Activated naive CD4-positive, alpha-beta T cell treated with anti-CD3 and anti-CD28 coated beads, Interleukin-2, amount 50 U/mL, for 72 hours (primary cell): Measurements from ENCODE around the gene COL27A1. TPM values are rescaled to one million over a fixed set of nuclear protein-coding genes. Genes with fewer than 3 reads are reported as not detected.
"Not testable (repeated sequence)": the region's sequence is repeated elsewhere in the genome, so short reads cannot be mapped to it uniquely, and the experiment has no call there.

Experiments
- ATAC-seq, 2 donors: fragments of 150-1000 bp; cut with Tn5 transposase; 2 replicates each; pipeline ENCODE4 v1.10.0; 2021; ENCODE audit warnings: mild to moderate bottlenecking in 2 of 2, moderate library complexity in 2 of 2
- DNase-seq, 2 donors: peaks; one replicate each; pipeline ENCODE4 v3.0.0; 2021 to 2022; ENCODE audit warnings: low spot score in 2 of 2
- H3K27ac Mint-ChIP-seq, 2 donors: one replicate each; pipeline ENCODE4 v1.8.0; 2022; ENCODE audit warnings: mild to moderate bottlenecking in 2 of 2, mixed read lengths in 2 of 2
- H3K36me3 Mint-ChIP-seq, 2 donors: one replicate each; pipeline ENCODE4 v1.8.0; 2022; ENCODE audit warnings: mixed read lengths in 2 of 2
- H3K9me3 Mint-ChIP-seq, 2 donors: one replicate each; pipeline ENCODE4 v1.8.0; 2022; ENCODE audit warnings: mixed read lengths in 2 of 2
- total RNA-seq, 2 donors: library from RNA; stranded (reverse); gene quantifications; one replicate each; pipeline ENCODE4 v1.2.3, GENCODE V29; 2022

Gene COL27A1
- total RNA-seq, 2 donors from 2014 or later, result 2.3 to 26.7 TPM

DNA sequence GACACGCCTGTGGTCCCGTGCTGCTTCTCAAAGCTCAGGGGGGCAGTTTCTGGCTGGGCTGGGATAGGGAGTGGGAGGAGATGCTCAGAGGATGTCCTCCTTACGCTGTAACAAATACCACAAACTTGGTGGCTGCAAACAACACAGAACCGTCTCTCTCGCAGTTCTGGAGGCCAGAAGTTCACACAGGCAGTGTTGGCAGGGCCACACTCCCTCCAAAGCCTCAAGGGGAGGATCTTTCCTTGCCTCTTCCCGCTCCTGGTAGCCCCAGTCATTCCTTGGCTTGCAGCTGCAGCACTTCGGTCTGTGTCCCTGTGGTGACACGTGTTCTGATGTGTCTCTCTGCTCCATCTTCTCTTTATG lies 157.2 kb downstream of the COL27A1 start:
- DNase-seq (peak in 1 of 2 donors; percentile 40), ATAC-seq (no peak)
- Mint-ChIP-seq H3K9me3 (no peaks in the 10 kb centered on the region), H3K27ac (no peak overlapping the region), H3K36me3 (peaks cover 0 to 6% of the 10 kb centered on the region in 2 donors)

DNA sequence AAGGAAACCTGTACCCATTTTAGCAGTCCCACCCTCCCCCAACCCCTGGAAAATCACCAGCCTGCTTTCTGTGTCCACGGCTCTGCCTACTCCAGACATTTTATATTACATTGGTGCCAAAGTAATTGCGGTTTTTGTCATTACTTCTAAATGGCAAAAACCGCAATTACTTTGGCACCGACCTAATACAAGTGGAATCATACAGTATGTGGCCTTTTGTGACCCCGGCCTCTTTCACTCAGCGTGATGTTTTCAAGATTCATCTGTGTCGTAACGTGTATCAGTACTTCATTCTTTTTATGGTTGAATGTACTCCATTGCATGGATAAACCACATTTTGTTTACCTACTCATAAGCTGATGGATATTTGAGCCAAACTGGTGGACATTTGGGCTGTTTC lies 157.8 kb downstream of the COL27A1 start:
- ATAC-seq (no peak), DNase-seq (no peak)
- no peaks in the 10 kb centered on the region for H3K9me3 Mint-ChIP-seq
- H3K36me3 Mint-ChIP-seq, result peaks cover 0 to 6% of the 10 kb centered on the region in 2 donors
- H3K27ac Mint-ChIP-seq, result no peak overlapping the region

DNA sequence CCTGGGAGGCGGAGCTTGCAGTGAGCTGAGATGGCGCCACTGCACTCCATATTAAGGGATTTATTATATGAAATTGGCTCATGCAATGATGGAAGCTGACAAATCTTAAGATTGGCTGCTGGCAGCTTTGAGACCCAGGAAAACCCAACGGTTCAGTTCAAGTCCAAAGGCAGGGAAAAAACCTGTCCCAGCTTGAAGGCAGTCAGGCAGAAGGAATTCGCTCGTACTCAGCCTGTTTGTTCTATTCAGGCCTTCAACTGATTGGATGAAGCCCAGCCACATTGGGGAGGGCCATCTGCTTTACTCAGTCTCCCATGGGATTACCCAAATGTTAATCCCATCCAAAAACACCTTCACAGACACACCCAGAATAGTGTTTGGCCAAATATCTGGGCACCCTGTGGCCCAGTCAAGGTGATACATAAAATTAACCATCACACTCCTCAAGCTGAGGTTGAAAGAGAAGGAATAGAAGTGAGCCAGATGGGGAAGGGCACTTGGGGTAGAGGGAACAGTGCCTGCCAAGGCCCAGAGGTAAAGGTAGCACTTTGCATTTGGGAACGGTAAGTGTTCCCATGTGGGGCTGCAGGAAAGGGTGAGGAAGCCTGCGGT lies 159.0 kb downstream of the COL27A1 start:
- DNase-seq (no peak), ATAC-seq (no peak)
- Mint-ChIP-seq H3K9me3 (no peaks in the 10 kb centered on the region), H3K27ac (no peak overlapping the region), H3K36me3 (peaks cover 0 to 6% of the 10 kb centered on the region in 2 donors)

DNA sequence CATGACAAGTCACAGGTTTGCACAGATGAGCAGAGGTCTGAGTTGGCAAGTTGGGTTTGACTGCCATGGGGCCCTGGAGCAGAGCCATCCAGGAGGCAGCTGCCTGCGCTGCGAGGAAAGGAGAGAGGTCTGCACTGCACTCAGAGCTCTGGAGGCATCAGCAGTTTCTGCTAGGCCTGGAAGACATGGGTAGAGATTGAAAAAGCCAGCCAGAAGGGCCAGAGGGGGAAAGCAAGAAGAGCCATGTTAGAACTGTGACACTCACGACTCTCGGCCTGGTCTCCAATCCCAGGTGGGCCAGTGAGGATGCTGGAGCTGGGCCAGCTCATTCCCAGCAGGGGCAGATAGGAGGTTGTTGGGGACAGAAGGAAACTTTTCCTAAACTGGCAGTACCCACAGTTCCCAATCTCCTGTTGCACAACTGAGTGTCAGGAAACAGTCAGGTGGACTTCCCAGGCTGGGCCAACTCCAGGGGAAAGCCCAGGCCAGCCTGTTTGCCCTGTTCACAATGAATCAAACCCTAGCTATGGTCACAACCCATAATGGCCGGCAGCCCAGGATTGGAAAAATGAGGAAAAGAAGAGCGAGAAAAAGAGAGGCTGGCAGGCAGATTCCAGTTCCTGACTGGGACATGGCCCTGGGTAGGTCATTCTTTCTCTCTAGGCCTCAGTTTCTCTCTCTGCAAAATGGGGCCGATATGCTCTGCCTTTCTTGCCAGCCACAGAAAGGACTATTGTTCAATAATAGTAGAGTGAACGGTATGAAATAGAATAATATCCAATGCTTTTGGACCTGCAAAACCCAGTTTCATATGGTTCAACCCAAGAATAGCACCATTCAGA lies 159.8 kb downstream of the COL27A1 start:
- Mint-ChIP-seq H3K36me3 (peaks cover 0 to 6% of the 10 kb centered on the region in 2 donors), H3K27ac (no peak overlapping the region), H3K9me3 (no peaks in the 10 kb centered on the region)
- ATAC-seq (no peak), DNase-seq (peak in 1 of 2 donors; percentile 28)

GRCh38 chr9:114315723-114316363 lies 160.5 kb downstream of the COL27A1 start:
- H3K36me3 Mint-ChIP-seq, result peaks cover 0 to 6% of the 10 kb centered on the region in 2 donors
- H3K9me3 Mint-ChIP-seq, result no peaks in the 10 kb centered on the region
- no peak overlapping the region for H3K27ac Mint-ChIP-seq
- DNase-seq (no peak), ATAC-seq (no peak)

- Mint-ChIP-seq H3K9me3 (no peaks in the 10 kb centered on the region), H3K36me3 (peaks cover 0 to 6% of the 10 kb centered on the region in 2 donors), H3K27ac (no peak overlapping the region)
- ATAC-seq (no peak), DNase-seq (peak in 1 of 2 donors; percentile 26)
These were observed 161.4 kb downstream of the COL27A1 start for GRCh38 chr9:114316605-114317230.

DNA sequence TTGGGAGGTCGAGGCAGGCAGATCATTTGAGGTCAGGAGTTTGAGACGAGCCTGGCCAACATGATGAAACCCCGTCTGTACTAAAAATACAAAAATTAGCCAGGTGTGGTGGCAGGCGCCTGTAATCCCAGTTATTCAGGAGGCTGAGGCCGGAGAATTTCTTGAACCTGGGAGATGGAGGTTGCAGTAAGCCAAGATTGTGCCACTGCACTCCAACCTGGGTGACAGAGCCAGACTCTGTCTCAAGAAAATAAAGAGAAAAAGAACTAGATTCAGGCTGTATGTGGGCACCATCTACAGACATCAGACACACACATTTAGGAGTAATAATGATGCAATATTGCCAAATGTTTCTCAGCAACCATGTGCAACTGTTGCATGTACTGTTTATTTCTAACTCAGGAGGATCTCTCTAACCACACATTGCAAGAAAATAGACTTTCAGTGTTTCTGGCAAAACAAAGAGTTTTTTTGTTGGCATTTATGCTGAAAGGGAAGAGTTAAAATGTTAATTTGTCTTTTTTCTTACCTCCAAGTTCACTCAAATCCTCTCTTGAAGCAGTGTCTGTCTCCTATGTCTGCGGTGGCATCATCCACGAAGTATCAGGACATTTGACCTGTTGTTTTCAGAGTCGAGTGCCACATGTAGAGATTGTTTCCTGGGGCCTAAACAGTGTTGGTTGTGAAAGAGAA lies 162.5 kb downstream of the COL27A1 start:
- DNase-seq, result no peak
- Mint-ChIP-seq H3K27ac (no peak overlapping the region), H3K36me3 (peaks cover 0 to 6% of the 10 kb centered on the region in 2 donors), H3K9me3 (no peaks in the 10 kb centered on the region)
- no peak for ATAC-seq

GRCh38 chr9:114318416-114318815 lies 163.1 kb downstream of the COL27A1 start:
- ATAC-seq (no peak), DNase-seq (peak in 1 of 2 donors; percentile 28)
- no peak overlapping the region for H3K27ac Mint-ChIP-seq
- H3K9me3 Mint-ChIP-seq, result no peaks in the 10 kb centered on the region
- peaks cover 0 to 6% of the 10 kb centered on the region in 2 donors for H3K36me3 Mint-ChIP-seq

DNA sequence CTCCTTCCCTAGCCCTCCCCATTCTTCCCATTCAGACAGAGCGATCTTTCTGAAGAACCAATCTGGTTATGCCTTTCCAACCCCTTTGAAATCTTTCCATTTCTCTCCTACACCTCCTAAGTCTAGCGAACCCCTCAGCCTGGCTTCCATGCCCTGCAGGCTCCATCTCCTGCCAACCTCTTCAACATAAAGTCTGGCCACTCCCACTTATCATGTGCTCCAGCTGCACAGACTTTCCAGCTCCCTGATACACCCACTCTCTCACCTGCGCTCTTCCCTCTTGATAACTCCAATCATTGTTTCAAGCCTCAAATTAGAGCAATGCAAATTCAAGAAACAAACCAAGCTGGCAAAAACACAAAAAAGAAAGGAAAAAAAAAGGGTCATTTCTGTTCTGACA lies 163.8 kb downstream of the COL27A1 start:
- DNase-seq, result no peak
- H3K27ac Mint-ChIP-seq, result no peak overlapping the region
- peaks cover 0 to 6% of the 10 kb centered on the region in 2 donors for H3K36me3 Mint-ChIP-seq
- H3K9me3 Mint-ChIP-seq, result no peaks in the 10 kb centered on the region
- ATAC-seq, result no peak

- peak; percentile 56 to 61 for ATAC-seq
- not testable (repeated sequence) for DNase-seq
These were observed 165.4 kb downstream of the COL27A1 start for GRCh38 chr9:114320710-114321109.

DNA sequence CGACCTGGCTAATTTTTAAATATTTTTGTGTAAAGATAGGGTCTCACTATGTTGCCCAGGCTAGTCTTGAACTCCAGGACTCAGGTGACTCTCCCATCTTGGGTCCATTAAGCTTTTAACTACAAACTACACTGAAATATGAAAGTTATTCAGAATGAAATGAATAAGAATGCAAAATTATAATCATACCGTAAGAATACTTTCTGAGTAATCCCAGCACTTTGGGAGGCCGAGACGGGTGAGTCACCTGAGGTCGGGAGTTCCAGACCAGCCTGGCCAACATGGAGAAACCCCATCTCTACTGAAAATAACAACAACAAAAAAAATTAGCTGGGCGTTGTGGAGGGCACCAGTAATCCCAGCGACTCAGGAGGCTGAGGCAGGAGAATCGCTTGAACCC lies 166.4 kb downstream of the COL27A1 start:
- no peaks in the 10 kb centered on the region for H3K9me3 Mint-ChIP-seq
- no peaks in the 10 kb centered on the region for H3K36me3 Mint-ChIP-seq
- ATAC-seq (peak; percentile 49 to 70), DNase-seq (peak; percentile 39 to 52)
- H3K27ac Mint-ChIP-seq, result peak overlapping the region in 1 of 2 donors; percentile 86

More at GRCh38 chr9:114320710-114321109, 165.4 kb downstream of the COL27A1 start:
- H3K9me3 Mint-ChIP-seq, H3K36me3 Mint-ChIP-seq: not testable (repeated sequence)
- H3K27ac Mint-ChIP-seq, result peak overlapping the region in 1 of 2 donors; percentile 44

GRCh38 chr9:114322160-114322818 lies 167.0 kb downstream of the COL27A1 start:
- not testable (repeated sequence) for H3K36me3 Mint-ChIP-seq, DNase-seq, H3K9me3 Mint-ChIP-seq
- peak overlapping the region in 1 of 2 donors; percentile 86 for H3K27ac Mint-ChIP-seq
- peak; percentile 8 to 11 for ATAC-seq

DNA sequence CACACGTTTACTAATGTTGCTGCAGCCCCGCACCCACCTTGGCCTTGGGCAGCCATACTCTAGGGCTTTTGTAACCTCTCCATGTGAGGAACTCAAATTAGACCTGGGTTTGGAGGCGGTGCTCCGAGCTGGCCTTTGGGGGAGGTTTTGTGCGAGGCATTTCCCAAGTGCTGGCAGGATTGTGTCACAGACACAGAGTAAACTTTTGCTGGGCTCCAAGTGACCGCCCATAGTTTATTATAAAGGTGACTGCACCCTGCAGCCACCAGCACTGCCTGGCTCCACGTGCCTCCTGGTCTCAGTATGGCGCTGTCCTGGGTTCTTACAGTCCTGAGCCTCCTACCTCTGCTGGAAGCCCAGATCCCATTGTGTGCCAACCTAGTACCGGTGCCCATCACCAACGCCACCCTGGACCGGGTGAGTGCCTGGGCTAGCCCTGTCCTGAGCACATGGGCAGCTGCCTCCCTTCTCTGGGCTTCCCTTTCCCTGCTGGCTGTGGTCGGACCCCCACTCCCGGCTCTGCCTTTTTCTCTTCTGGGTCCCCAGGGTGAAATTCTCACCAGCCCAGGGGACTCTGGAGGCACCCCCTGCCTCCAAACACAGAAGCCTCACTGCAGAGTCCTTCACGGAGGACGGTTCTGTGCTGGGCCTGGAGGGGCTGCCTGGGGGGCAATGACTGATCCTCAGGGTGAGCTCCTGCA lies 167.6 kb downstream of the COL27A1 start, which contains the start of gene ORM1:
Gene ORM1 (plus strand): TSS at position 268 of the 701 bp plus-strand sequence. CDS start 36 bp downstream, at position 304.
- H3K27ac Mint-ChIP-seq, result peak within 1 kb of the TSS in 1 of 2 donors; percentile 86
- not testable (repeated sequence) for H3K36me3 Mint-ChIP-seq, DNase-seq, H3K9me3 Mint-ChIP-seq
- peak in 1 of 2 donors; percentile 15 for ATAC-seq

GRCh38 chr9:114323849-114324248 lies 168.5 kb downstream of the COL27A1 start:
- H3K27ac Mint-ChIP-seq, H3K9me3 Mint-ChIP-seq, DNase-seq, ATAC-seq, H3K36me3 Mint-ChIP-seq: not testable (repeated sequence)

- Mint-ChIP-seq H3K36me3 (no peaks in the 10 kb centered on the region), H3K9me3 (no peaks in the 10 kb centered on the region), H3K27ac (no peak overlapping the region)
- ATAC-seq (no peak), DNase-seq (no peak)
These were observed 169.2 kb downstream of the COL27A1 start for GRCh38 chr9:114324492-114324891.
